Sigmoid colon (tissue), 7 donors: ENCODE measurements around the gene ZC3H8. TPM values are rescaled to one million over a fixed set of nuclear protein-coding genes. Genes with fewer than 3 reads are reported as not detected.
"Not testable (repeated sequence)": the region's sequence is repeated elsewhere in the genome, so short reads cannot be mapped to it uniquely, and the experiment has no call there.

Experiments
- DNase-seq: peaks from one replicate; pipeline ENCODE4 v3.0.0-alpha.2; 2019
- H3K27ac ChIP-seq, 4 donors: fragments of 200-600 bp; sonication (generic); one replicate each; pipeline ENCODE4 v1.5.1; 2016 to 2019; ENCODE audit warnings: mild to moderate bottlenecking in 1 of 4
- H3K27me3 ChIP-seq, 3 donors: fragments of 200-600 bp; sonication (generic); one replicate each; pipeline ENCODE4 v1.5.1; 2019; ENCODE audit warnings: mild to moderate bottlenecking in 1 of 3
- H3K36me3 ChIP-seq, 4 donors: fragments of 200-600 bp; sonication (generic); one replicate each; pipeline ENCODE4 v1.5.1; 2016 to 2019
- H3K4me1 ChIP-seq, 4 donors: fragments of 200-600 bp; sonication (generic); one replicate each; pipeline ENCODE4 v1.5.1; 2017 to 2019
- H3K4me3 ChIP-seq, 4 donors: fragments of 200-600 bp; sonication (generic); one replicate each; pipeline ENCODE4 v1.5.1; 2017 to 2019; ENCODE audit warnings: mild to moderate bottlenecking in 2 of 4, moderate library complexity in 1 of 4
- H3K9me3 ChIP-seq, 4 donors: fragments of 200-600 bp in 3 of 4; sonication (generic) in 3 of 4; one replicate each; pipeline versions ENCODE4 v1.5.1 to v1.6.1; 2013 to 2019
- EP300 ChIP-seq, 4 donors: sonication (generic); formaldehyde crosslinking; IDR thresholded peaks; one replicate each; pipeline ENCODE4 v1.6.1; 2017; ENCODE audit warnings: antibody characterized with exemption in 4 of 4
- POLR2A ChIP-seq, 2 donors: fragments of 450-650 bp; IDR thresholded peaks; one replicate each; pipeline ENCODE4 v1.6.1; 2016; ENCODE audit warnings: antibody characterized with exemption in 2 of 2, mild to moderate bottlenecking in 2 of 2, moderate library complexity in 2 of 2
- POLR2AphosphoS5 ChIP-seq, 4 donors: sonication (generic); formaldehyde crosslinking; IDR thresholded peaks; one replicate each; pipeline ENCODE4 v1.6.1; 2017; ENCODE audit warnings: antibody characterized with exemption in 4 of 4
- WGBS, 2 donors: extraction: QIAGEN DNeasy Blood & Tissue Kit; methylation state at CpG; one replicate each; pipeline ENCODE4 v1.1.7; 2013; 5-methylcytosine and 5-hydroxymethylcytosine counted together
- intact Hi-C: fragments of 100-400 bp; cut with DNase I; formaldehyde crosslinking; loops from one replicate; pipeline ENCODE4 v1.15.1; 2023
- polyA plus RNA-seq, 3 donors: library from polyadenylated mRNA; stranded (reverse); fragments of 200-250 nt; gene quantifications; one replicate each; pipeline ENCODE4 v1.2.3, GENCODE V29; 2013
- total RNA-seq, 4 donors: library from RNA; depleted of rRNA; stranded (reverse); fragments of >200 nt; gene quantifications; one replicate each; pipeline ENCODE4 v1.1.0, GENCODE V29; 2016
- TF ChIP-seq, protein P1 (sequence below), 4 experiments: fragments of 450-650 bp in 3 of 4; fragments of 200-600 bp in 1 of 4; IDR thresholded peaks; one replicate each; pipeline ENCODE4 v1.5.1; 2016 to 2019; ENCODE audit warnings: antibody characterized with exemption in 4 of 4, mild to moderate bottlenecking in 3 of 4, moderate library complexity in 2 of 4
- donor health status: healthy with polysubstance abuse.
- donor health status: Bipolar disorder and iron deficiency.
- donor health status: healthy.

Gene ZC3H8
- total and polyA plus RNA-seq, 7 donors, result 2.7 to 22.2 (median 9.4) TPM

DNA sequence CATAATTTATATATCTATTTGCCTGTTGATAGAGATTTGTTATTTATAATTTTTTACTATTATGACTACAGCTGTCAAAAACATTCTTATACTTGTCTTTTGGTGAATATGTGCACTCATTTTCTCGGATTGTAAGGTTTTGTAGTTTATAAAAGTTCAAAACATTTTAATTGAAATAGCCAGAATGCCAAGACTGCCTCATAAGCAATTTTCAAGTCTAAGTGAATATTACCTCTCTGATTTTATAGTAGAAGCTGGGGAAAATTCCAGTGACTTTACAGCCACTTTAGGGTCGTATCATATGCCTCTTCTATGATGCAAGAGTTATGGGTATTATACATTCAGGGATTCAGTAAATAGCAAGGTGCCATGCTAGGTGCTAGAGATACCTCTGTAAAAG is 41.6 kb upstream of the ZC3H8 start:
- H3K9me3 ChIP-seq, result no peaks in the 10 kb centered on the region
- WGBS, 2 donors, result 58 to 79% methylated on average over 2 of the region's 2 CpGs
- no peaks in the 10 kb centered on the region for H3K27me3 ChIP-seq
- DNase-seq, result no peak
- no peak overlapping the region for H3K27ac ChIP-seq
- intact Hi-C loops, result no loop called here
- peaks cover 0 to 8% (median 6%) of the 10 kb centered on the region in 4 donors for H3K4me1 ChIP-seq
- H3K36me3 ChIP-seq, result peaks cover 0 to 4% (median 0%) of the 10 kb centered on the region in 4 donors
- TF ChIP-seq EP300 (IDR thresholded peaks at IDR 0.05), result no peak
- no peak for TF ChIP-seq POLR2AphosphoS5 (IDR thresholded peaks at IDR 0.05)
- TF ChIP-seq POLR2A (IDR thresholded peaks at IDR 0.05), result no peak
- TF ChIP-seq, protein P1, sequence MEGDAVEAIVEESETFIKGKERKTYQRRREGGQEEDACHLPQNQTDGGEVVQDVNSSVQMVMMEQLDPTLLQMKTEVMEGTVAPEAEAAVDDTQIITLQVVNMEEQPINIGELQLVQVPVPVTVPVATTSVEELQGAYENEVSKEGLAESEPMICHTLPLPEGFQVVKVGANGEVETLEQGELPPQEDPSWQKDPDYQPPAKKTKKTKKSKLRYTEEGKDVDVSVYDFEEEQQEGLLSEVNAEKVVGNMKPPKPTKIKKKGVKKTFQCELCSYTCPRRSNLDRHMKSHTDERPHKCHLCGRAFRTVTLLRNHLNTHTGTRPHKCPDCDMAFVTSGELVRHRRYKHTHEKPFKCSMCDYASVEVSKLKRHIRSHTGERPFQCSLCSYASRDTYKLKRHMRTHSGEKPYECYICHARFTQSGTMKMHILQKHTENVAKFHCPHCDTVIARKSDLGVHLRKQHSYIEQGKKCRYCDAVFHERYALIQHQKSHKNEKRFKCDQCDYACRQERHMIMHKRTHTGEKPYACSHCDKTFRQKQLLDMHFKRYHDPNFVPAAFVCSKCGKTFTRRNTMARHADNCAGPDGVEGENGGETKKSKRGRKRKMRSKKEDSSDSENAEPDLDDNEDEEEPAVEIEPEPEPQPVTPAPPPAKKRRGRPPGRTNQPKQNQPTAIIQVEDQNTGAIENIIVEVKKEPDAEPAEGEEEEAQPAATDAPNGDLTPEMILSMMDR (IDR thresholded peaks at IDR 0.05), result no peak
- H3K4me3 ChIP-seq, result no peak overlapping the region

DNA sequence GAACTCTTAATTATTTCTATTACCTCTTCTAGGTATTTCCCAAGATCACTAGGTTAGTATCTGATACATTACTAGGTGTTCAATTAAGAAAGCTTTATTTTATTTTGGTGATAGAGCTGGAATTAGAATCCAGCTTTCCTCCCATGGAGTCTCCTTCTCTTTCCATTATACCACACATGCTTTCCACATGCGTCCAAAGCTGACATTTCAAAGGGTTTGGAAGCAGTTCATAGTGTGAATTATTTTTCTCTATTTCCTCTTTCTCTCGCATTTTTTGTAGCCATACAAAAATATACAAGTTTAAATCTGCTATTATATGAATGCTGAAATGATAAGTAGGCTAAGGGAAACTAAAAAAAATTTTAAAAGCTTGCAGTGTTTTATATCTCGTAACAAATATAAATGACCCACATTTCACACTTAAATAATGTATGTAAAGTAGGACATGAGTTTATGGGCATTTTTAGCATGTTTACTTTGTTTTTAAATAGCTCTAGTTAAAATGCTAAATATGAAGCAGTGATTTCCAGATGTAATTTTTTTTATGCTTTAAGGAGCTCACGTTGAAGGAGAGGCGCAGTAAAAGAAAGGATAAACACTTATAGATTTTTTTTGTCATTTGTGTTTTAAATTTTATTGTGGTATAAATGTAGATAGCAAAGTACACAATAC is 40.7 kb upstream of the ZC3H8 start:
- no peak for DNase-seq
- no peak overlapping the region for H3K4me3 ChIP-seq
- 77 to 83% methylated on average over 5 of the region's 5 CpGs for WGBS, 2 donors
- no peaks in the 10 kb centered on the region for H3K36me3 ChIP-seq
- no peaks in the 10 kb centered on the region for H3K27me3 ChIP-seq
- no peak for TF ChIP-seq EP300 (IDR thresholded peaks at IDR 0.05)
- TF ChIP-seq, protein P1 (IDR thresholded peaks at IDR 0.05), result no peak
- no peak for TF ChIP-seq POLR2A (IDR thresholded peaks at IDR 0.05)
- no peak for TF ChIP-seq POLR2AphosphoS5 (IDR thresholded peaks at IDR 0.05)
- intact Hi-C loops, result no loop called here
- peaks cover 0 to 12% (median 4%) of the 10 kb centered on the region in 4 donors for H3K4me1 ChIP-seq
- H3K27ac ChIP-seq, result no peak overlapping the region
- no peaks in the 10 kb centered on the region for H3K9me3 ChIP-seq

DNA sequence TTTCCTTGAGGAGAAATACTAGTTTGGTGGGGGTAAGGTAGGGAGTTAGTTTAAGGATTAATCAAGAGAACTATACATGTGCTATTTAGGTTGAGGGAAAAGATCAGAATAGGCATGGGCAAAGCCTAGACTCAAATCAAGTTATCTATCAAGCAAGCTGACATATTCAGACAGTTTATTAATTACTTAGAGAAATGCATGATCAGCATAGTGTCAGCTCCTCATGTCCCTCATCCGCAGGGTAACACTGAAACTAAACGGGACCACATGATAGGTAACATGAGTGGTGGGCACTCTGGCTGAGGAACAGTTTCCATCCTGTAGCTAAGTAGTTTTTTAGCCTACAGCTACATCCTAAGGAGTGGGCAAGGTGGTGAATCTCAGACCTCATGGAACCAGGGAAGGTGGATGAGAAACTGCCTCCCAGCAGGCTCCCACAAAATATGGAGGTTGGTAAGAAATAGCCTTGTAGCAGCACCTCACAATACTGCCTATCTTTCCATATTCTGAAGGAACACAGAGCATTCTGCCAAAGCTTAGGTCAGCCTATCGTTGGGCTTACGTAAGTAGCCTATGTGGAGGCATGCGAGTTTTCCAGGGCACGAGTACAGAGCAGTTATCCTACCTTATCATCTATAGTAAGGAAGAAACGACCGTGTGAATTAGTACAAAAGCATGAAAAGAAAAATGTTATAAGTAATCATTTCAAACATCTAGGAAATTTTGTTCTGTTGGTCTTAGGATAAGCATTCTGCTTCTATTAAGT is 39.0 kb upstream of the ZC3H8 start:
- Histone ChIP-seq H3K4me3 (no peak overlapping the region), H3K36me3 (no peaks in the 10 kb centered on the region), H3K4me1 (peaks cover 0 to 12% (median 4%) of the 10 kb centered on the region in 4 donors), H3K9me3 (no peaks in the 10 kb centered on the region), H3K27ac (no peak overlapping the region), H3K27me3 (no peaks in the 10 kb centered on the region)
- WGBS, 2 donors, result 95% methylated on average over 8 of the region's 8 CpGs
- no peak for TF ChIP-seq POLR2A (IDR thresholded peaks at IDR 0.05)
- intact Hi-C loops, result no loop called here
- DNase-seq, result no peak

DNA sequence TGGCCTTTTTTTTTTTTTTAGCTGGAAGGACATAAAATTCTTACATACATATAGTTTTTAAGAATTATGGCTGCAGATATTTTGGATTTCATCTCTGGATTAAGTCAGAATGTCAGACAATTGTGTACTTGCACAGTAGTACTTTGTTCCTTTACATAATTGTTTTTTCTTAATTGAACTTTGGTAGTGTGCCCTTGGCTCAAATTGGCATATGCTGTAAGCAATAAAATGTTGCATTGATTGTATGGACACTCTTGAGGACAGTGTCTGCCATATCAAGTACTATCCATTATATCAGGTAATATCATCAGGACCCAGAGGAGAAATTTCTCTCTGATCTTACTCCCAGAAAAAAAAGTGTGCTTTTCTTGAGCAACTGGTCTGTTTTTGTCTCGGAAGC is 35.8 kb upstream of the ZC3H8 start:
- Histone ChIP-seq H3K36me3 (no peaks in the 10 kb centered on the region), H3K4me3 (no peak overlapping the region), H3K27me3 (no peaks in the 10 kb centered on the region), H3K4me1 (peaks cover 0 to 12% (median 3%) of the 10 kb centered on the region in 4 donors), H3K9me3 (no peaks in the 10 kb centered on the region), H3K27ac (no peak overlapping the region)
- TF ChIP-seq EP300 (IDR thresholded peaks at IDR 0.05), result no peak
- no peak for TF ChIP-seq POLR2A (IDR thresholded peaks at IDR 0.05)
- TF ChIP-seq, protein P1 (IDR thresholded peaks at IDR 0.05), result no peak
- no peak for TF ChIP-seq POLR2AphosphoS5 (IDR thresholded peaks at IDR 0.05)
- DNase-seq, result no peak
- intact Hi-C loops, result no loop called here
- WGBS, 2 donors, result 50 to 52% methylated on average over 1 of the region's 1 CpG

DNA sequence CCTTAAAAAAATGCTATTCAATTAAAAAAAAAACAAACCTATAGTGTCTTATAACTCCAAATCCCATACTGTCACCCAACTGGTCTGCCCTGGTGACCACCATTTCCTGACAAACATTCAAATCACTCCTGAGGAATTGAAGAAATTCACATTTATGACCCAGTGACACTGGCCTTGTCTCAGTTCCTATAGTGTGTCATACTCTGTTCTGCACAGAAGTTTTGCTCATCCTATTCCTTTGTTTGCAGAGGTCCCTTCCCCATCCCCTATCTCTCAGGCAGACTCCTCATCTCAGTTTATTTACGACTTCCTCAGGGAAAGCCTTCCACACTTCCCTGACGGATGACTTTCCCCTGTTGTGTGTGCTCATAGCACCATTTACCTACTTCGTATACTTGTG is 35.2 kb upstream of the ZC3H8 start:
- no peaks in the 10 kb centered on the region for H3K9me3 ChIP-seq
- no peak overlapping the region for H3K4me3 ChIP-seq
- TF ChIP-seq, protein P1 (IDR thresholded peaks at IDR 0.05), result no peak
- DNase-seq, result no peak
- no peaks in the 10 kb centered on the region for H3K36me3 ChIP-seq
- 84 to 85% methylated on average over 3 of the region's 3 CpGs for WGBS, 2 donors
- peaks cover 0 to 12% (median 0%) of the 10 kb centered on the region in 4 donors for H3K4me1 ChIP-seq
- intact Hi-C loops, result no loop called here
- no peak overlapping the region for H3K27ac ChIP-seq
- no peaks in the 10 kb centered on the region for H3K27me3 ChIP-seq

DNA sequence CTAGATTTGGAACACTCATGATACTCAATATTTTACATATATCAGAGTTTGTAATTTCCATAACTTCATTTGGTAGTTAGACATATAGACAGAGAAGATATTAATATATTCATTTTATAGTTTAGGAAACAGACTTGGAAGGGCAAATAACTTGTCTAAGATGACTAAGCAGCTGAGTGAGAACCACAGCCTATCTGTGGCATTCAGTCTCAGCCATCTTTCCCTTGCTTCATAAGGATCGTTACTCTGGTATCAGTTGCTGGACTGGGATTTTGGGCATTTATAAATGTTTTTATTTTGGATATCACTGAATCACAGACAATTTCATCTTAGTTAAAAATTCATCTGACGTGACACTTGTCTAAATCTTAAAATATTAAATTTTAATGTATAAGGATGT is 28.7 kb upstream of the ZC3H8 start:
- H3K36me3 ChIP-seq, H3K9me3 ChIP-seq, H3K4me3 ChIP-seq, H3K4me1 ChIP-seq, H3K27me3 ChIP-seq, intact Hi-C loops, DNase-seq, H3K27ac ChIP-seq: not testable (repeated sequence)
- WGBS, 2 donors, result 90 to 96% methylated on average over 2 of the region's 2 CpGs

DNA sequence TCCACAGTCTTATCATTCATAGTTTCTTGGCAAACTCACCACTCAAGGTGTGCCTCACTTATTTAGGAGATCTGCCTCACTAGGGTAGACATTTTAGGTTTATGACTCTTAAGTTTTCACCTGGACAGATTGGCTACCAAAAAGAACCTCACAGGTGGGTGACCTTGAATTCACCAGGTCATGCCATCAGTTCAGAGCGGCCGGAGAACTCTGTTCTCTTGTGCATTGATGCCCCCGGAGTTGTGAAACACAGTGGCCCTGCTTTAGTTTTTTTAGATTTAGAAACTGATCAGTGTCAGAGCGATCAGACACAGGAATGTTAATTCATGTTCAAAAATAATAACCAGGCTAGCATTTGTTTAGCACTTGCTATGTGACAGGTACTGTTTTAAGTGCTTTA is 27.2 kb upstream of the ZC3H8 start:
- H3K27ac ChIP-seq, DNase-seq, H3K4me3 ChIP-seq, intact Hi-C loops, H3K27me3 ChIP-seq, H3K9me3 ChIP-seq, H3K36me3 ChIP-seq: not testable (repeated sequence)
- whole genome bisulfite sequencing, 2 donors, result 97 to 98% methylated on average over 4 of the region's 4 CpGs
- peaks cover 0 to 14% (median 0%) of the 10 kb centered on the region in 4 donors for H3K4me1 ChIP-seq
